Fibroblast of skin of left biceps (primary cell): ENCODE measurements around the gene UPB1.

Experiments
- DNase-seq, 2 experiments: peaks; one replicate each; pipeline ENCODE4 v3.0.0-alpha.2; 2013; ENCODE audit warnings: low read depth in 2 of 2

The UPB1 gene

DNA sequence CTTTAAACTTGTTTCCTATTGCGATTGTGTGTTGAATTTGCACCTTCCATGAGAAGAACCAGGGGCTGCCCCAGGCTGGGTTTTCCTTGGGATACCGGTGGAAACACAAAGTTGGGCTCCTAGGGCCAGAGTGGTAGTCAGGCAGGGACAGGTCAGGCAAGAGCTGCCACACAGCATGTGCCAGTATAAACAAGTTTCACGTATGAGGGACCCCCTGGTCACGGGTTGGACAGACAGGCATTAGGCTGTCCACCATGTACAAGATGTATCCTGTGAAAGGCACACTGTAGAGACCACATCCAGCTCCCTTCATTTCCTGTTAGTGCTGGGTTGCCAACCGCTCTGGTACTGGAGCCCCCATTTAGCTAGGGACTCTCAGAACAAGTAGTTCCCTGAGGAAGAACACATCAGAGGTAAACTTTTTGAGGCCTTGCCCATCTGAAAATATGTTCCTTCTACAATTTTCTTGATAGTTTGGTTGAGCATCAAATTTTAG is 8.8 kb downstream of the UPB1 start:
- DNase-seq: no peak

DNA sequence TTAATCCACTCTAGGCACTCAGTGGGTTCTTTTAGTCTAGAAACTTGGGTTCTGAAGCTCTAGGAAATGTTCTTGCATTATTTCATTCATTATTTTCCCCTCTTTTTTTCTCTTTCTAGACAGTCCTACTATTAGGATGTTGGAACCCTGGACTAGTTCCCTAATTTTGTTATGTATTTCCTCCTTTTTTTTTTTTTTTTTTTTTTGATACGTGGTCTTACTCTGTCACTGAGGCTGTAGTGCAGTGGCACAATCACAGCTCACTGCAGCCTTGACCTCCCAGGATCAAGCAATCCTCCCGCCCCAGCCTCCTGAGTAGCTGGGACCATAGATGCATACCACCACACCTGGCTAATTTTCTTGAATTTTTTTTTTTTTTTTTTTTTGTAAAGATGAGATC is 9.4 kb downstream of the UPB1 start:
- no peak for DNase-seq

GRCh38 chr22:24504956-24505736 is 10.0 kb downstream of the UPB1 start:
- no peak for DNase-seq

DNA sequence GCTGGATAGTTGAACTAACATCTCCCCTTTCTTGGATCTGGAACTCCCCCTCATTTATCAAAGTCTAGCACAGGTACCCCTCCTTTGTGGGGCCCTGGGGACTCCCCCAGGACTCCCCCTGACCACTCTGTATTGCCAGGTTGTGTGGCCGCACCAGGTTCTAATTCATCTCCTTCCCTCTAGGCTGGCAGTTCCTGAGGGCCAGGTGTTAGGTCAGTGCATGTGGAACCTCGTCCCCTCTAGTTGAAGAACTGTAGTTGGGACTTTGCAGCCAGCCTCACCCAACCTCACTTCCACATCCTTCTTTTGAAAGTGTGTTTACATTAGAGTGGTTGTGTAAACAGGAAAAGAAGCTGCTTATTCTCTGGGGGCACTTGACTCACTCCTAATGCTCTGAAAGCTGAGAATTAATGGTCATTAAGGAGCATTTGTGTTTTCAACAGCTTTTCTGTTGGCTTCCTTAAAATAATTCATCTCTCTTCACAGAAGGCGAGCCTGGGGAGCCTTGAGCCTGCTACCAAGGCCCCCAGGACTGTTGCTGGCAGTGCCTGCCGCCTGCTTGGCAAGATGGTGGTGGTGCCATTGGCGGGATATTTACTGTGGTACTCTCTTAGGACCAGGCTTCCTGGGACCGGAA is 11.8 kb downstream of the UPB1 start:
- no peak for DNase-seq

DNA sequence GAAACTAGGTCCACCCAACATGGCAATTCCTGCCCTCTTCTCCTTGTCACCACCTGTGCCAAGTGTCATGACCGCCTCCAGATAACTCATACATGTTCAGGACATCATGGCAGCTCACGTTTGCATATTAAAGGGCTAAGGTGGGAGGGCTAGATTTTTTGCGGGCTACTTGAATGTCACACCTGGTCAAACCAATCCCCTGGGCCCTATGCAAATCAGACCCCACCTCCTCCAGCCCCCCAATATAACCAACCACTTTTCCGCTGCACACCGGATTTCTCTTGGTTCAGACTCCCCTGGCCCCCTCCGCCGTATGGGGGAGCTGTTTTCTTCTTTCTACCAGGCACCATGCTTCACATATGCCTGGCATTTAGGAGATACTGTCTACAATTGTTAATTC is 12.6 kb downstream of the UPB1 start:
- no peak for DNase-seq

DNA sequence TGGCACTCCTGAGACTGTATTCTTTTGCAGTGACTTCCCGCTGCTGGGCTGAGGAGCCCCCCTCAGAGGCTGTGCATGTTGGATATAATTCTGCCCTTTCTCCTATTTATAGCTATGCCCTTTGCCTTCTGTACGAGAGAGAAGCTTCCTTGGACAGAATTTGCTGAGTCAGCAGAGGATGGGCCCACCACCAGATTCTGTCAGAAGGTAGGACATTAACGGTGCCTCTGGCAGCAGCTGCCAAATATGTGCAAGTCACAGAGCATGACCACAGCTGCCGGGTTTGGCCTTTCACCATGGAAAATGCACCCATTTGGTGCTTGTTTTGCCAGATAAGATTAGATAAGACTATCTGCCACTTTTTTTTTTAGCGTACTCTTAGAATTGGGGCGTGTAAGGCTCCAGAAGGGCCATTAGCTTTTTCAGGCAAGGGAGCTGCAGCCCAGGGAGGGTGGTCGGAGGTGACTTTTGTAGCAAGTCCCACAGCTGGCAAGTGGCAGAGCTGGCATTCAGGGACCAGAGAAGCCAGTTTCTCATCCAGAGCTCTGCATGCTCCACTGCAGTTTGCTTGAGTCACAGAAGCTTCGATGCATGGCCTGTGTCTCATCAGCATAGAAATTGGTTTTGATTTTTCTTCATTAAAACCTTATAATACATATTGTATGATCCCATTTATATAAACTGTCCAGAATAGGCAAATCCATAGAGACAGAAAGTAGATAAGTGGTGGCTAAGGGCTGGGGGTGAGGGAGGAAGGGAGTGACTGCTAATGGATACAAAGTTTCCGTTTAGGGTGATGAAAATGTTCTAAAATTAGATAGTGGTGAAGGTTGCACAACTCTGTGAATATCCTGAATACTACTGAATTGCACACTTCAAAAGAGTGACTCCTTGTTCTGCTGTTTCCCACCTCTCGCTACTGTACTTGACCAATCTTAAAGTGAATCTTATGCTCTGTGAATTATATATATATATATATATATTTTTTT is 15.8 kb downstream of the UPB1 start:
- DNase-seq: no peak

- no peak for DNase-seq
These were observed 16.9 kb downstream of the UPB1 start for GRCh38 chr22:24512043-24512442.

GRCh38 chr22:24513378-24514240 is 18.5 kb downstream of the UPB1 start:
- DNase-seq: no peak

DNA sequence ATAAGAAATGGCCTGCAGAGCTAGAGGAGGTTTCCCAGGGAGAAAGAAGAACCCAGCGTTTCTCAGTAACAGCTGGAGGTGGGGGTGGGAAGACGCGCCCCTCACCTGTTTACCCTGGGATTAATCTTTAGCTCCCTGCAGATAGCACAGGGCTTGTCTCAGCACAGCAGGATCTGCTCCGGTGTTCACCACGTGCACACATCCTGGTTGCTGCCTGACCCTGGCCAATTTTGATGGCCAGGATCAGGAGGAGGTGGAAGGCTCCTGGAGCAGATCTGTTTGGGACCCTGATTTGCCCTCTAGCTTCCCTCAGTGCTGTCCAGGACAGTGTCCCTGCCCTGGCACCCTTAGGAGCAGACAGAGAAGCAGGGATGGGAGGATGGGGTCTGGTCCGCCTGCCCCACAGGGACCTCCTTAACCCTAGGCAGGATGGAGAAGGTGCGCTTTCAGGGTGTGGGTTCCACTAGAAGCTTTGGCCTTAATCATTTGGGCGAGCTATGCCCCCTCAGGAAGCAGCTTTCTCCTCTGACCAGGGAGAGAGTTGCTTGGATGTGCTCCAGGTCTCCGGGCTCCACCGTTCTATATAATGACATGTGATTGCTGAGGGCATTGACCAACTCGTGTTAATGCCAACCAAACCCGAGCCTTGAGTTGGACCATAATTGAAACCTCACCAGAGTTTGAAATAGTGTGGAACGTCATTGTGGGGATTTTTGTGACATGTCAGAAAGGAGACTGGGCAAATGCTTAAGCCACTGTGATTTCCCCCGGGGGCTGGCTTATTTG is 19.3 kb downstream of the UPB1 start:
- no peak for DNase-seq

DNA sequence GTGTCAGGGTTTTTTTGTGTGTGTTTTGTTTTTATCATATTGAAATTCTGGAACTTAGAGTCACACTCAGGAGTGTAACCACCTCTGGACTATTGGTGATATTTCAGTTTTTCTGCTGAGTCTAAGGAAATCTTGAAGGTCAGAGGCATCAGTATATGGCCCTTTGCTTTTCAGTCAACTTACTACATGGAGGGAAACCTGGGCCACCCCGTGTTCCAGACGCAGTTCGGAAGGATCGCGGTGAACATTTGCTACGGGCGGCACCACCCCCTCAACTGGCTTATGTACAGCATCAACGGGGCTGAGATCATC is 19.9 kb downstream of the UPB1 start:
- no peak for DNase-seq

DNA sequence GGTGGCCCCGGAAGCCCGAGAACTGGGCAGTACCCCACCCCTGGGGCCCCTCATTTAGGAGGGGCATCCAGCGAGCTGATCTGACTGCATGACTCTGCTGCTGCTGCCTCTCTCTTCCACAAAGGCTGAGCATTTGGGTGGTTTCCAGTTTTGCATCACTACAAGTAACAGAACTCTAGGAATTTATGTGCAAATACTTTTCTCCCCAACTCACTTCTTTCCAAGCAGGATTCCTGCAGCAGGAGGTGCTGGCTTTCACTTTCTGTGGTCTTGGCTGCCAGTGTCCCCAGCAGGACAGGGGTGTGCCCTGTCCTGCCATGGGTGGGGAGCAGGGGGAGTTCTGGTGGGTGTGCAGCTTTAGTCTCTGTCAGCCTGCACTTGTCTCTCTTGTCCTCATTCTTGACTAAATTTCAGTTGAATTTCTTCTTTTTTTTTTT is 21.2 kb downstream of the UPB1 start:
- DNase-seq: peak; percentile 70 to 71

DNA sequence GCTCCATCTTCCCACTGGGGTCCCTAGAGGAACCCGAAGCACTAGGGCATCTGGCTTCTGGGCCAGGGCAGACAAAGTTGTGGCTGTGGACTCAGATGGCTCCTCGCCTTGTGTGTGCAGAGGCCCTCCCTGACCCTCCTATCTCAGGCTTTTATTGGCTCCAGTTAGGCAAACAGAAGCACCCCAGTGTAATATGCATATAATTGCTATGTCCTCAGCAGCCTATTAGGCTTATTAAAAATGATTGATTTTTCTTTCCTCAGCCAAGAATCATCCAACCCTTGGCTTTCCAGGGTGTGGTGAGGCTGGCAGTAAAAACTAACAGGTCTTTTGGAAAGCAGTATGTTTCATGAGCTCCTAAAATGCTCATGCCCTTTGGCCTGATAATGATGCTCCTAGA is 22.3 kb downstream of the UPB1 start:
- no peak for DNase-seq

DNA sequence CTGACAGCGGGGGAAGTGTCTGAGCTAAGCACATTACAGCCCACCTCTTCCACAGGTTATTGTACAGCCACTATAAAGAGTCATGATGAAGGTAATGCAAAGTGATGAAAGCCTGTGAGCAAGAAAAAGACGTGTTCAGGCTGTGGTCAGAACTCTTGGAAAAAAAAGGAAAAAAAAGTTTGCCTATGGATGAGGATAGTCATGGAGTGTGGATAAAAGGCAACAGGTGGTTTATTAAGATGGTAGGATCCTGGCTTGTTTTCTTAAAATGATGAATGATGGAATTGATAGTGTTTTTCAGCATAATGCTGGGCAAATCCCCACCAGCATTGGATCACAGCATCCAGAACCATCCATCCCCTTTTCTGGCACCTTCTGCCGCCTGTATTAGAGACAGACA is 23.1 kb downstream of the UPB1 start:
- DNase-seq: no peak

DNA sequence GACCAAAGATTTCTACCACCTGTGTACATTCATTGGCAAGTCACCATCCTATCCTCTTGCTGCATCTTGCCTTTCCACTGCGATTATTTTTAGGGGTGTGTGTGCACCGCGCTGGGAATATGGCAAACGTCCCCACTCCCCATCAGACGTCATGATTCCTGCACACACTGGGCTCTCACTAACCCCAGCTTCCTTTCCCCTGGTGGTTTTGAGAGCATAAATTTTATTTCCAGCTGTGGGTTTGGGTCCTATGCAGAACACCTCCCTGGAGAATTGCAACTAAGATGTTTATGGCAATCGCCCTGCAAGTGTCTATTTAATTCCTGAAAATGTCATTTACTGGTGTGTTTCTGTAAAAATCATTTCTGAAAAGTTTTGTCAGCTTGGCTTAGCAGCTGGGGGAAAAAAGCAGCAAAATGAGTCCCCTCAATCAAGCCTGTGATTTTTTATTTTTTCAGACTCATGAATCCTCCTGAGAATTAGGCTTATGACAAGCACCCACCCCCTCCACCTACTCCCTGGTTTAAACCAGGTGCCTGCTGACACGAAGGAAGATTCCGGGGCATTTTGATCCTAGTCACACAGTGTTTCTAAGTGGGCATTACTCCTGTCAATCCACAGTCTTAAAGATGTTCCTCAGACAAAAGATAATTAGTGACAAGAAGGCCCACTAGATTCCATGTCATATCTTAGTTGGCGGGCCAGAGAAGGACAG is 23.8 kb downstream of the UPB1 start:
- DNase-seq: no peak

DNA sequence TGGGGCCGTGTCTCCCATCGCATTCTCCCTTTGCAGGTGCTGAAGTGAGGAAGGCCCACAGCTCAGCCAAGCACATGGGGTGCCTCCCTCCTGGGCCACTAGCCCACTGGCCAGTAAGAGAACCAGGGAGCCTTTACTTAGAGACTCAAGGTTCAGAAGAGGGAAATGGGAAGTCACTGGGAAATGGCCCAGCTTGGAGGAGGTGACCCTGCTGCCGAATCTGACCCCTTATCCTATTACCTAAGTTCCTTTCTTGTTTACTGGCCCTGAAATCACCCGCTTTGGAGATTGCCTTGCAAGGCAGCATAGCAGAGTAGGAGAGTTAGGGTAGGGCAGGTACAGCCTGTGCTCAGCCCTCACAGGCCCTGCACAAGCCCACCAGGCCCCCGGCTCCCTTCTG is 24.4 kb downstream of the UPB1 start:
- DNase-seq: no peak

DNA sequence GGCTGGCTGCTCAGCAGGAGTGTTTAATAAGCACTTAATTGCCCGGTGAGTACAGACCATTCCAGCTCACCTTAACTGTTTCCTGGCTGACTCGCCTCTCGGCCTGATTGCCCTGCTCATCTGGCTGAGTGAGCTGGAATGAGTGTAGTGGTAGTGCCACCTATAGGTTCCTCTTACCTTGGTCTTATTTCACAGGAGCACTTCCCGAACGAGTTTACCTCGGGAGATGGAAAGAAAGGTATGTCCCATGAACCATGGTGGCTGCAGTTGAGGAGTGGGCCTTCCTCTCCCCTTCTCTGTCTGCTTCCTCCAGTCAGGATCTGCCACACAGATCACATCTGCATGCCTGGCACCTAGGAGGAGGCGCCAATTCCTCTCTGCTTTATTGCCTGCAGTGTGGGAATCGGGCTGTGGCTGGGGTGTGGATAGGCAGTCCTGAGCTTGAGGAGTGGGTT is 26.7 kb downstream of the UPB1 start:
- DNase-seq: no peak

DNA sequence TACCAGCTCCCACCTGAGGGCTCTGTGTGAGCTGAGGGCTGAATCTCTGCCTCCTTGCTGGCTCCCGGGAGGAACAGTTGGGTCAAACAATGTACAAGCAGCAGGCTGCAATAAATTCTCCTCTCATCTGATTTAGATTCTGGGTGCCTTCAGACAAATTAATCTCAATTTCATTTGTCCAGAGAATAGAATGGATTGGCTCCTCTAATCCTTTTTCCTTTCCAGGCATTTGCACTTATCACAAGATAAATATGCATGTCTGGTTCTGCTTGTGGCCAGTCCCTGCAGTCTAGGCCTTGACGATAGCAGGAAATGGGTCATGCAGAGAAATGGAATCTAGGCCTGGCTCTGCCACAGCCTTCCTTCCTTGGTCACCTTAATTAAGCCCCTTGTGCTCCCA is 28.7 kb downstream of the UPB1 start:
- DNase-seq: no peak

GRCh38 chr22:24525416-24526037 is 30.4 kb downstream of the UPB1 start:
- DNase-seq: no peak

- no peak for DNase-seq
These were observed 31.1 kb downstream of the UPB1 start for GRCh38 chr22:24526191-24526590.
